GM12864 (cell line): ENCODE measurements around the gene HS3ST3B1.

Experiments
- DNase-seq: peaks from one replicate; pipeline ENCODE4 v3.0.0-alpha.2; 2011; ENCODE audit warnings: low read depth
- H3K4me3 ChIP-seq: 2 replicates; pipeline ENCODE4 v1.5.1; 2011; ENCODE audit warnings: mild to moderate bottlenecking, low read depth, low read length, control low read depth
- CTCF ChIP-seq: IDR thresholded peaks from 2 replicates; pipeline ENCODE4 v1.5.1; 2011; ENCODE audit warnings: low read depth, mild to moderate bottlenecking, moderate library complexity, low read length, control low read depth, inconsistent platforms; ENCODE audit errors: missing control alignments

Gene HS3ST3B1

GRCh38 chr17:14346801-14347200 lies 45.9 kb downstream of the HS3ST3B1 start:
- no peak for DNase-seq
- no peak for TF ChIP-seq CTCF

GRCh38 chr17:14351493-14351892 lies 50.6 kb downstream of the HS3ST3B1 start:
- H3K4me3 ChIP-seq, result no peak overlapping the region
- DNase-seq, result peak; percentile 66
- TF ChIP-seq CTCF, result no peak

More at GRCh38 chr17:14346801-14347200, 45.9 kb downstream of the HS3ST3B1 start:
- no peak overlapping the region for H3K4me3 ChIP-seq

GRCh38 chr17:14352136-14352535 lies 51.3 kb downstream of the HS3ST3B1 start:
- no peak overlapping the region for H3K4me3 ChIP-seq
- TF ChIP-seq CTCF, result no peak

GRCh38 chr17:14353861-14354474 lies 53.1 kb downstream of the HS3ST3B1 start:
- no peak for TF ChIP-seq CTCF
- no peak for DNase-seq
- no peak overlapping the region for H3K4me3 ChIP-seq

More at GRCh38 chr17:14352136-14352535, 51.3 kb downstream of the HS3ST3B1 start:
- DNase-seq, result no peak

GRCh38 chr17:14354807-14355206 lies 53.9 kb downstream of the HS3ST3B1 start:
- no peak overlapping the region for H3K4me3 ChIP-seq
- no peak for DNase-seq
- no peak for TF ChIP-seq CTCF

- no peak for DNase-seq
- no peak overlapping the region for H3K4me3 ChIP-seq
- TF ChIP-seq CTCF, result no peak
Measured at GRCh38 chr17:14355556-14355955, 54.7 kb downstream of the HS3ST3B1 start.
